Measurements from ENCODE around the gene RAD23A.
"Not testable (repeated sequence)": the region's sequence is repeated elsewhere in the genome, so short reads cannot be mapped to it uniquely, and the experiment has no call there.

Gene RAD23A

GRCh38 chr19:12956446-12957388 lies 11.1 kb downstream of the RAD23A start, which contains the start of gene GADD45GIP1:
GADD45GIP1 (minus strand) TSS chr19:12957223; CDS start chr19:12957212, 11 bp downstream.
- peak; percentile 89 for DNase-seq (ENCODE audit: extremely low read depth, insufficient read length)

GRCh38 chr19:12957389-12957952 lies 11.8 kb downstream of the RAD23A start:
- DNase-seq (ENCODE audit: extremely low read depth, insufficient read length); H3K36me3 ChIP-seq (ENCODE audit: control insufficient read depth, insufficient read depth, low read length); H3K27me3 ChIP-seq (replicated peaks; ENCODE audit: control insufficient read depth, insufficient read depth, low read length): not testable (repeated sequence)
- peak overlapping the region; percentile 80 for H3K4me3 ChIP-seq (replicated peaks; ENCODE audit: low read depth, low read length)

More at GRCh38 chr19:12956446-12957388, 11.1 kb downstream of the RAD23A start, which contains the start of gene GADD45GIP1:
- Histone ChIP-seq H3K4me3 (replicated peaks; ENCODE audit: low read depth, low read length) (peak within 1 kb of the TSS; percentile 80), H3K36me3 (ENCODE audit: control insufficient read depth, insufficient read depth, low read length) (peaks cover 10% of the 10 kb centered on the region), H3K27me3 (replicated peaks; ENCODE audit: control insufficient read depth, insufficient read depth, low read length) (no peaks in the 10 kb centered on the region)
- TF ChIP-seq CTCF (IDR thresholded peaks at IDR 0.05; ENCODE audit: insufficient read depth, low read length, poor library complexity, severe bottlenecking): no peak

GRCh38 chr19:12959481-12959880 lies 13.8 kb downstream of the RAD23A start:
- no peaks in the 10 kb centered on the region for H3K27me3 ChIP-seq (replicated peaks; ENCODE audit: control insufficient read depth, insufficient read depth, low read length)
- H3K36me3 ChIP-seq (ENCODE audit: control insufficient read depth, insufficient read depth, low read length): peaks cover under 1% of the 10 kb centered on the region; the same call in 1 of the 2 replicates
- no peak overlapping the region for H3K4me3 ChIP-seq (replicated peaks; ENCODE audit: low read depth, low read length)
- no peak for DNase-seq (ENCODE audit: extremely low read depth, insufficient read length)
- no peak for TF ChIP-seq CTCF (IDR thresholded peaks at IDR 0.05; ENCODE audit: insufficient read depth, low read length, poor library complexity, severe bottlenecking)

GRCh38 chr19:12965017-12965811 lies 19.6 kb downstream of the RAD23A start:
- DNase-seq (ENCODE audit: extremely low read depth, insufficient read length): peak; percentile 88
- peak; percentile 92 for TF ChIP-seq CTCF (IDR thresholded peaks at IDR 0.05; ENCODE audit: insufficient read depth, low read length, poor library complexity, severe bottlenecking)
- H3K36me3 ChIP-seq (ENCODE audit: control insufficient read depth, insufficient read depth, low read length): no peaks in the 10 kb centered on the region
- H3K4me3 ChIP-seq (replicated peaks; ENCODE audit: low read depth, low read length): peak overlapping the region; percentile 59
- H3K27me3 ChIP-seq (replicated peaks; ENCODE audit: control insufficient read depth, insufficient read depth, low read length): no peaks in the 10 kb centered on the region

- H3K27me3 ChIP-seq (replicated peaks; ENCODE audit: control insufficient read depth, insufficient read depth, low read length): no peaks in the 10 kb centered on the region
- H3K4me3 ChIP-seq (replicated peaks; ENCODE audit: low read depth, low read length): no peak overlapping the region
- no peak for DNase-seq (ENCODE audit: extremely low read depth, insufficient read length)
- no peaks in the 10 kb centered on the region for H3K36me3 ChIP-seq (ENCODE audit: control insufficient read depth, insufficient read depth, low read length)
- no peak for TF ChIP-seq CTCF (IDR thresholded peaks at IDR 0.05; ENCODE audit: insufficient read depth, low read length, poor library complexity, severe bottlenecking)
Observed at GRCh38 chr19:12965812-12966135, 20.1 kb downstream of the RAD23A start.
